Measurements from ENCODE around the gene CEACAM19.

Gene CEACAM19

DNA sequence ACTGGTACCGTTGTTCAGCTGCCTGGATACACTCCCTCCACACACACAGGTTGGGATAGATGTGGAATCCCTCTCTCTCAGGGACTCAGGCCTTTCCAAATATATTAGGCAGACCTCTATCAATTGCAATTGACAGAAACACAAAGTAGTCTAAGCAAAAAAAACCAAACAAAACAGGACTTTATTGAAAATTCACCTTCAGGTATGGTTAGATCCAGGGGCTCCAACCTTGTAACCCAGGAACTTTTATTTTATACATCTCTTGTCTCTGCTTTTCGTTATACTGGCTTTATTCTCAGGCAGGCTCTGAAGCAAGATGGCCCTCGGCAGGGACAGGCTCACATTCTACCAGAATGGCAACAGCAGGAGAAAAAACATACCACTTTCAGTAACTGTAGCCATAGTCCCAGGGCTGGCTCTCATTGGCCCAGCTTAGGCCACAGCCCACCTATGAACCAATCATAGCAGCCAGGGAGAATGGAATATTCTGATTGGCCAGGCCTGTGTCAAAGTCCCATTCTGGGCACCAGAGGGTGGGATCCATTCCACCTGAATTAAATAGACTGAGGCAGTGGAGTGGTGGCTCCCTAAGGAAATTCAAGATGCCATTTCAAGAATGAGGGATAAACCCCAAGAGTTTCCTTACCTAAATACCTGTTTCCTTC is 13.1 kb upstream of the CEACAM19 start:
- Histone ChIP-seq H3K27me3 (replicated peaks) (no peaks in the 10 kb centered on the region), H3K4me3 (ENCODE audit: low read depth, low read length) (no peak overlapping the region), H3K27ac (no peak overlapping the region), H3K36me3 (replicated peaks) (peaks cover 88% of the 10 kb centered on the region)
- TF ChIP-seq, protein P1, sequence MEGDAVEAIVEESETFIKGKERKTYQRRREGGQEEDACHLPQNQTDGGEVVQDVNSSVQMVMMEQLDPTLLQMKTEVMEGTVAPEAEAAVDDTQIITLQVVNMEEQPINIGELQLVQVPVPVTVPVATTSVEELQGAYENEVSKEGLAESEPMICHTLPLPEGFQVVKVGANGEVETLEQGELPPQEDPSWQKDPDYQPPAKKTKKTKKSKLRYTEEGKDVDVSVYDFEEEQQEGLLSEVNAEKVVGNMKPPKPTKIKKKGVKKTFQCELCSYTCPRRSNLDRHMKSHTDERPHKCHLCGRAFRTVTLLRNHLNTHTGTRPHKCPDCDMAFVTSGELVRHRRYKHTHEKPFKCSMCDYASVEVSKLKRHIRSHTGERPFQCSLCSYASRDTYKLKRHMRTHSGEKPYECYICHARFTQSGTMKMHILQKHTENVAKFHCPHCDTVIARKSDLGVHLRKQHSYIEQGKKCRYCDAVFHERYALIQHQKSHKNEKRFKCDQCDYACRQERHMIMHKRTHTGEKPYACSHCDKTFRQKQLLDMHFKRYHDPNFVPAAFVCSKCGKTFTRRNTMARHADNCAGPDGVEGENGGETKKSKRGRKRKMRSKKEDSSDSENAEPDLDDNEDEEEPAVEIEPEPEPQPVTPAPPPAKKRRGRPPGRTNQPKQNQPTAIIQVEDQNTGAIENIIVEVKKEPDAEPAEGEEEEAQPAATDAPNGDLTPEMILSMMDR (IDR thresholded peaks at IDR 0.05; ENCODE audit: low read depth, low read length, missing control alignments), result no peak
- no peak for DNase-seq
- in situ Hi-C loops (cut with HindIII; ENCODE audit: low pct_ligation_motif_present, low sequenced_read_pairs), result no loop called here

DNA sequence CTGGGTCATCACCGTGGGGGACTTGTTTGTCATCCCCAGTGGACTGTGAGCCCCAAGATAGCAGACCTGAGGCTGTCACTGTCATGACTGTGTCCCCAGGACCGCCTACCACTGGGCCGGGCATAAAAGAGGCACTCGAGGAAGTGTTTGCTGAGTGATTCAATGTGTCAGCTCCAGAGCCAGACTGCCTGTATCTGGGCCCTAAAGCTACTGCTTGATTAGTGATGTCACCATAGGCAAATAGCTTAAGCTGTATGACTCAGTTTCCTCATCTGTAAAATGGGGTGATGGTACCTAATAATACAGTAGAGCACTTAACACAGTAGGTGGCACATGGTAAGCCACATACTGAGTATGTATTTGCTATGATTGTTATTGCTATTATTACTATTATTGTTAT is 11.2 kb upstream of the CEACAM19 start:
- H3K4me3 ChIP-seq (ENCODE audit: low read depth, low read length), result no peak overlapping the region
- TF ChIP-seq, protein P1 (IDR thresholded peaks at IDR 0.05; ENCODE audit: low read depth, low read length, missing control alignments), result no peak
- no peak for DNase-seq
- in situ Hi-C loops (cut with HindIII; ENCODE audit: low pct_ligation_motif_present, low sequenced_read_pairs), result no loop called here
- no peaks in the 10 kb centered on the region for H3K27me3 ChIP-seq (replicated peaks)
- no peak overlapping the region for H3K27ac ChIP-seq
- peaks cover 78% of the 10 kb centered on the region for H3K36me3 ChIP-seq (replicated peaks)

DNA sequence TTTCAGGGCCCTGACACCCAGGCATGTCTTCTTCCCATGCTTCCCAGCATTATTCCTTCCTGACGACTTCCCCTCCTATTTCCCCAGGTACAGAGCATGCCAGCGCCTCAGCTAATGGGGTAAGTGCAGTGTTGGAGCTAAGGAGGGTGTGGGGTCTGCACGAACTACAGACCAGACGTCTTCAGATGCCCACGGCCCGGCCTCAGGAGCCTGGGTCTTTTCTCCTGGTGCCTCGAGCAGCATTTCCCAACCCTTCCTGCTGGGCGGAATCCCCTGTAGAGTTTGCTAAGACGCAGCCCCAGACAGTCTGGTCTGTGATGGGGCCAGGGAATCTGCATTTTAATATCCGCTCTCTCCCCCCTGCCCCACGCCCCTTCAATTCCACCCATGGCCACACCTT is 10.1 kb upstream of the CEACAM19 start:
- H3K36me3 ChIP-seq (replicated peaks), result peaks cover 68% of the 10 kb centered on the region
- TF ChIP-seq, protein P1 (IDR thresholded peaks at IDR 0.05; ENCODE audit: low read depth, low read length, missing control alignments), result no peak

DNA sequence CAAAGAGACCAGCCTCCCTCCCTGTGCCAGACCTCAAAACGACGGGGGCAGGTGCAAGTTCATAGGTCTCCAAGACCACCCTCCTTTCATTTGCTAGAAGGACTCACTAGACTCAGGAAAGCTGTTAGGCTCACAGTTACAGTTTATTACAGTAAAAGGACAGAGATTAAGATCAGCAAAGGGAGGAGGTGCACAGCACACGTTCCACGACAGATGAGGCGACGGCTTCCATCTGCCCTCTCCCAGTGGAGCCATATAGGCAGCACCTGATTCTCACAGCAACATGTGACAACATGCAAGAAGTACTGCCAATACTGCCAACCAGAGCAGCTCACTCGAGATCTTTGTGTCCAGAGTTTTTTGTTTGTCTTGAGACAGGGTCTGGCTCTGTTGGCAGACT is 9.4 kb upstream of the CEACAM19 start:
- no peaks in the 10 kb centered on the region for H3K27me3 ChIP-seq (replicated peaks)
- peaks cover 66% of the 10 kb centered on the region for H3K36me3 ChIP-seq (replicated peaks)

More for the DNA sequence above, 10.1 kb upstream of the CEACAM19 start:
- in situ Hi-C loops (cut with HindIII; ENCODE audit: low pct_ligation_motif_present, low sequenced_read_pairs), result no loop called here
- no peak for DNase-seq
- H3K27me3 ChIP-seq (replicated peaks), result no peaks in the 10 kb centered on the region
- no peak overlapping the region for H3K27ac ChIP-seq
- no peak overlapping the region for H3K4me3 ChIP-seq (ENCODE audit: low read depth, low read length)

DNA sequence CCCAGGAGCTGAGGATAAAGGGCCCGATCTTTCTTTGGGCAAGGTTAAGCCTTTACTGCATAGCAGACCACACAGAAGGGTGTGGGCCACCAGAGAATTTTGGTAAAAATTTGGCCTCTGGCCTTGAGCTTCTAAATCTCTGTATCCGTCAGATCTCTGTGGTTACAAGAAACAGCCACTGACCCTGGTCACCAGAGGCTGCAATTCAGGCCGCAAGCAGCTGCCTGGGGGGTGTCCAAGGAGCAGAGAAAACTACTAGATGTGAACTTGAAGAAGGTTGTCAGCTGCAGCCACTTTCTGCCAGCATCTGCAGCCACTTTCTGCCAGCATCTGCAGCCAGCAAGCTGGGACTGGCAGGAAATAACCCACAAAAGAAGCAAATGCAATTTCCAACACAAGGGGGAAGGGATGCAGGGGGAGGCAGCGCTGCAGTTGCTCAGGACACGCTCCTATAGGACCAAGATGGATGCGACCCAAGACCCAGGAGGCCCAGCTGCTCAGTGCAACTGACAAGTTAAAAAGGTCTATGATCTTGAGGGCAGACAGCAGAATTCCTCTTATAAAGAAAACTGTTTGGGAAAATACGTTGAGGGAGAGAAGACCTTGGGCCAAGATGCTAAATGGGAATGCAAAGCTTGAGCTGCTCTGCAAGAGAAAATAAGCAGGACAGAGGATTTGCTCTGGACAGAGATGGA is 8.4 kb upstream of the CEACAM19 start:
- TF ChIP-seq, protein P1 (IDR thresholded peaks at IDR 0.05; ENCODE audit: low read depth, low read length, missing control alignments), result no peak
- peaks cover 57% of the 10 kb centered on the region for H3K36me3 ChIP-seq (replicated peaks)

More for the DNA sequence above, 9.4 kb upstream of the CEACAM19 start:
- in situ Hi-C loops (cut with HindIII; ENCODE audit: low pct_ligation_motif_present, low sequenced_read_pairs), result no loop called here
- DNase-seq, result no peak
- TF ChIP-seq, protein P1 (IDR thresholded peaks at IDR 0.05; ENCODE audit: low read depth, low read length, missing control alignments), result no peak
- no peak overlapping the region for H3K27ac ChIP-seq
- no peak overlapping the region for H3K4me3 ChIP-seq (ENCODE audit: low read depth, low read length)

More for the DNA sequence above, 8.4 kb upstream of the CEACAM19 start:
- Histone ChIP-seq H3K27ac (no peak overlapping the region), H3K4me3 (ENCODE audit: low read depth, low read length) (no peak overlapping the region), H3K27me3 (replicated peaks) (no peaks in the 10 kb centered on the region)
- no peak for DNase-seq
- in situ Hi-C loops (cut with HindIII; ENCODE audit: low pct_ligation_motif_present, low sequenced_read_pairs), result no loop called here

Measured in brain microvascular endothelial cell (primary cell).